GM12891 (cell line): ENCODE results near the gene RFX2.

Source experiments
- POLR2A ChIP-seq: IDR thresholded peaks from 2 replicates; pipeline ENCODE4 v1.6.1; 2011; ENCODE audit warnings: low read depth, low read length, control low read depth
- POLR2AphosphoS5 ChIP-seq: IDR thresholded peaks from 2 replicates; pipeline ENCODE4 v1.6.1; 2011; ENCODE audit warnings: low read depth, low read length, control low read depth

GRCh38 chr19:5976768-5977167, 133.5 kb downstream of the RFX2 start:
- TF ChIP-seq POLR2AphosphoS5 = no peak
- TF ChIP-seq POLR2A = no peak
